K562 (cell line): ENCODE results near the gene CNTRL. TPM values are rescaled to one million over a fixed set of nuclear protein-coding genes. Genes with fewer than 3 reads are reported as not detected.
A peak's percentile ranks its signal among the peaks of the same experiment; 100 is the strongest.

Experiments used
- FOXJ2 ChIP-seq: fragments of 200-800 bp; sonication (Bioruptor generic); IDR thresholded peaks from 2 replicates; pipeline ENCODE4 v1.6.1; 2016; ENCODE audit warnings: missing genetic modification characterization, missing compliant biosample characterization
- HNRNPL ChIP-seq: fragments of 200-400 bp; formaldehyde crosslinking; IDR thresholded peaks from 2 replicates; pipeline ENCODE4 v1.6.1; 2017; ENCODE audit warnings: low read depth, mild to moderate bottlenecking, low read length
- MEIS2 ChIP-seq: fragments of 450-650 bp; IDR thresholded peaks from 2 replicates; pipeline ENCODE4 v1.6.1; 2014; ENCODE audit warnings: mild to moderate bottlenecking; ENCODE audit not compliant: partially characterized antibody
- MIER1 ChIP-seq: fragments of 450-650 bp; IDR thresholded peaks from 2 replicates; pipeline ENCODE4 v1.6.1; 2016; ENCODE audit warnings: antibody characterized with exemption, mild to moderate bottlenecking, low read depth
- MYNN ChIP-seq, 2 experiments: sonication (generic); formaldehyde crosslinking in 1 of 2; IDR thresholded peaks; 2 replicates each; pipeline versions ENCODE4 v1.5.0 to v1.6.1; 2016 to 2020; ENCODE audit warnings: antibody characterized with exemption in 1 of 2, missing genetic modification reagents in 1 of 2
- NRF1 ChIP-seq, 2 experiments: fragments of 450-650 bp; IDR thresholded peaks in 1 of 2; conservative IDR thresholded peaks in 1 of 2; 2 replicates each; pipeline ENCODE4 v1.6.1; 2014; ENCODE audit warnings: mild to moderate bottlenecking in 2 of 2
- SUPT5H ChIP-seq: fragments of 450-650 bp; IDR thresholded peaks from 2 replicates; pipeline ENCODE4 v1.6.1; 2016
- TEAD2 ChIP-seq: fragments of 450-650 bp; IDR thresholded peaks from 2 replicates; pipeline ENCODE4 v1.6.1; 2016; ENCODE audit warnings: missing genetic modification characterization, control low read depth, missing compliant biosample characterization
- YY1 ChIP-seq, 3 experiments: IDR thresholded peaks; 2 replicates each; pipeline ENCODE4 v1.6.1; 2011; ENCODE audit warnings: low read length in 2 of 3, mild to moderate bottlenecking in 2 of 3, moderate library complexity in 2 of 3, borderline replicate concordance in 1 of 3, control low read depth in 1 of 3, low read depth in 1 of 3; ENCODE audit not compliant: insufficient read depth in 3 of 3, insufficient replicate concordance in 2 of 3, control insufficient read depth in 1 of 3, insufficient read length in 1 of 3; ENCODE audit errors: extremely low read depth in 1 of 3
- ZNF165 ChIP-seq: fragments of 250-450 bp; sonication (Bioruptor Pico); IDR thresholded peaks from 2 replicates; pipeline ENCODE4 v1.4.0; 2020; ENCODE audit warnings: borderline replicate concordance
- ZNF717 ChIP-seq: fragments of 250-450 bp; sonication (Bioruptor Pico); IDR thresholded peaks from 2 replicates; pipeline ENCODE4 v1.5.0; 2021
- polyA plus RNA-seq, 8 experiments: library from polyadenylated mRNA; depleted of rRNA in 4 of 8; stranded (reverse) in 5 of 8; unstranded in 3 of 8; fragments of >200 nt; fragmentation: Nextera tagmentation in 2 of 8; fragmentation: Illumina TruSeq in 1 of 8; extraction: Ambion mirVana in 2 of 8; extraction: Trizol in 1 of 8; gene quantifications; 2 replicates each; pipeline versions ENCODE4 v1.2.1 to v1.2.3, GENCODE V29; 2011 to 2014; ENCODE audit warnings: inconsistent platforms in 1 of 8, missing spikeins in 1 of 8
- total RNA-seq, 7 experiments: library from RNA; depleted of rRNA in 6 of 7; stranded (reverse); fragments of >200 nt in 6 of 7; fragmentation: Illumina TruSeq in 2 of 7; extraction: Trizol in 2 of 7; gene quantifications; 2 replicates each; pipeline versions ENCODE4 v1.2.1 to v1.2.3, GENCODE V29; 2011 to 2021; ENCODE audit warnings: low replicate concordance in 1 of 7
- TF ChIP-seq, protein P1 (sequence below): sonication (generic); formaldehyde crosslinking; IDR thresholded peaks from 2 replicates; pipeline ENCODE4 v1.8.0; 2022; ENCODE audit warnings: mild to moderate bottlenecking, missing genetic modification reagents
- TF ChIP-seq, protein P2 (sequence below), 3 experiments: fragments of 200-800 bp in 1 of 3; sonication (Bioruptor generic) in 1 of 3; sonication (generic) in 1 of 3; formaldehyde crosslinking in 1 of 3; IDR thresholded peaks; 2 replicates each; pipeline versions ENCODE4 v1.6.1 to v1.8.0; 2016 to 2022; ENCODE audit warnings: mild to moderate bottlenecking in 2 of 3, missing compliant biosample characterization in 2 of 3, missing genetic modification characterization in 2 of 3, missing genetic modification reagents in 1 of 3
- TF ChIP-seq, protein P3 (sequence below): fragments of 250-450 bp; sonication (Bioruptor Pico); IDR thresholded peaks from 2 replicates; pipeline ENCODE4 v1.5.0; 2020; ENCODE audit warnings: mild to moderate bottlenecking
- TF ChIP-seq, protein P4 (sequence below): sonication (generic); formaldehyde crosslinking; IDR thresholded peaks from 2 replicates; pipeline ENCODE4 v1.8.0; 2023; ENCODE audit warnings: mild to moderate bottlenecking, missing genetic modification reagents
- TF ChIP-seq, protein P5 (sequence below): fragments of 450-650 bp; IDR thresholded peaks from 2 replicates; pipeline ENCODE4 v1.6.1; 2014; ENCODE audit warnings: low read depth, mild to moderate bottlenecking, moderate library complexity, borderline replicate concordance

Gene CNTRL
- total and polyA plus RNA-seq, 9 of the 15 experiments (the other 6 are each of a cell fraction or from before 2014, with no cell fraction given): 9.2 to 28.9 (median 20.5) TPM

DNA sequence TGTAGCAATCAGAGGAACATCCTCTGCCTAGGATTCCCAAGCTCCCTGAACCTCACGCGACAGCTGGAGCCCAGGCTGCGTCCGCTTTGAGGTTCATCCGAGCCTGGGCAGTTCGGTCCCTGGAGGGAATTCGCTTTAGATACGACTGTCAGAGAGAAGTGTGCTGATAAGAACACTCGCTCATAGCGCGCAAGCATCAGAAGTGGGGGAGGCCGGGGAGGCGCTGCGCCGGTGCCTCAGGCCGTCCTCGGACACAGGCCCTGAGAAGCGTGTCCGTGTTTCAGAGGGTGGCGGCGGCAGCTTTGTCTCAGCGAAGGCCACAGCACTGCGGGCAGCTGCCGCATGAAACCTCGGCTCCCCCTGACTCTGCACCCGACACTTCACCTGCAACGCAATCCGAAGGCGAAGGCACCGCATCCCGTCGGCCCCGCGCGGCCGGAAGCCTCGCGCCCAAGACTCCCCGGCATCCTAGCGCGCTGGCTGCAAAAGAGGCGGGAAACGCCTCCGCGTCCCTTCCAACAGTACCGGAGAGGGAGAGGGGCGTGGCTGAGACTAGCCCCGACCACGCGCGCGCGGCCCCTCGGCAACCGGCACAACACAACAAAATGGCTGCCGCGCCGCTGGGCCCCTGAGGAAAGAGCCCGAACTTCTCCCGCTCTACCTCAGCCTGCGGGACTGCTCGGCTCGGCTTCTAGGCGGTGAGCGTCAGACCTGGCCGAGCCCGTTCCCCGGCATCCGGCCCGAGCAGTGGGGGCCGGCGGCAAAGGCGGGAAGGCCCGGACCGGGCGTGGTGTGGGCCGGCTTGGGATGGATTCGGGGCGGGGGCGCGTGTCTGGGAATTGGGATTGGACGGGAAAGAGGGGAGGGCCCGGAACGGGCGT, at the start of gene CNTRL (continued):
- no peak for TF ChIP-seq ZNF717
- TF ChIP-seq, protein P1, sequence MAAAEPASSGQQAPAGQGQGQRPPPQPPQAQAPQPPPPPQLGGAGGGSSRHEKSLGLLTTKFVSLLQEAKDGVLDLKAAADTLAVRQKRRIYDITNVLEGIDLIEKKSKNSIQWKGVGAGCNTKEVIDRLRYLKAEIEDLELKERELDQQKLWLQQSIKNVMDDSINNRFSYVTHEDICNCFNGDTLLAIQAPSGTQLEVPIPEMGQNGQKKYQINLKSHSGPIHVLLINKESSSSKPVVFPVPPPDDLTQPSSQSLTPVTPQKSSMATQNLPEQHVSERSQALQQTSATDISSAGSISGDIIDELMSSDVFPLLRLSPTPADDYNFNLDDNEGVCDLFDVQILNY: peak; percentile 98
- TF ChIP-seq MYNN (IDR thresholded peaks at IDR 0.05): no peak
- no peak for TF ChIP-seq MYNN (CRISPR knock-in tag; IDR thresholded peaks at IDR 0.05)
- TF ChIP-seq MIER1: no peak
- TF ChIP-seq, protein P2, sequence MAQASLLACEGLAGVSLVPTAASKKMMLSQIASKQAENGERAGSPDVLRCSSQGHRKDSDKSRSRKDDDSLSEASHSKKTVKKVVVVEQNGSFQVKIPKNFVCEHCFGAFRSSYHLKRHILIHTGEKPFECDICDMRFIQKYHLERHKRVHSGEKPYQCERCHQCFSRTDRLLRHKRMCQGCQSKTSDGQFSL (CRISPR knock-in tag; IDR thresholded peaks at IDR 0.05): peak; percentile 55; the same call in 1 of the 2 replicates
- TF ChIP-seq, protein P2 (tag; IDR thresholded peaks at IDR 0.05): peak in 1 of 2 experiments; percentile 80; a peak in 2 of 4 replicates
- TF ChIP-seq NRF1 (conservative IDR thresholded peaks at IDR 0.05 in 1 of 2, IDR thresholded peaks at IDR 0.05 in 1 of 2): peak; percentile 80 to 83
- TF ChIP-seq, protein P3, sequence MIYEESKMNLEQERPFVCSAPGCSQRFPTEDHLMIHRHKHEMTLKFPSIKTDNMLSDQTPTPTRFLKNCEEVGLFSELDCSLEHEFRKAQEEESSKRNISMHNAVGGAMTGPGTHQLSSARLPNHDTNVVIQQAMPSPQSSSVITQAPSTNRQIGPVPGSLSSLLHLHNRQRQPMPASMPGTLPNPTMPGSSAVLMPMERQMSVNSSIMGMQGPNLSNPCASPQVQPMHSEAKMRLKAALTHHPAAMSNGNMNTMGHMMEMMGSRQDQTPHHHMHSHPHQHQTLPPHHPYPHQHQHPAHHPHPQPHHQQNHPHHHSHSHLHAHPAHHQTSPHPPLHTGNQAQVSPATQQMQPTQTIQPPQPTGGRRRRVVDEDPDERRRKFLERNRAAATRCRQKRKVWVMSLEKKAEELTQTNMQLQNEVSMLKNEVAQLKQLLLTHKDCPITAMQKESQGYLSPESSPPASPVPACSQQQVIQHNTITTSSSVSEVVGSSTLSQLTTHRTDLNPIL: no peak
- TF ChIP-seq MEIS2: peak; percentile 46
- TF ChIP-seq ZNF165 (CRISPR knock-in tag): no peak
- TF ChIP-seq, protein P4, sequence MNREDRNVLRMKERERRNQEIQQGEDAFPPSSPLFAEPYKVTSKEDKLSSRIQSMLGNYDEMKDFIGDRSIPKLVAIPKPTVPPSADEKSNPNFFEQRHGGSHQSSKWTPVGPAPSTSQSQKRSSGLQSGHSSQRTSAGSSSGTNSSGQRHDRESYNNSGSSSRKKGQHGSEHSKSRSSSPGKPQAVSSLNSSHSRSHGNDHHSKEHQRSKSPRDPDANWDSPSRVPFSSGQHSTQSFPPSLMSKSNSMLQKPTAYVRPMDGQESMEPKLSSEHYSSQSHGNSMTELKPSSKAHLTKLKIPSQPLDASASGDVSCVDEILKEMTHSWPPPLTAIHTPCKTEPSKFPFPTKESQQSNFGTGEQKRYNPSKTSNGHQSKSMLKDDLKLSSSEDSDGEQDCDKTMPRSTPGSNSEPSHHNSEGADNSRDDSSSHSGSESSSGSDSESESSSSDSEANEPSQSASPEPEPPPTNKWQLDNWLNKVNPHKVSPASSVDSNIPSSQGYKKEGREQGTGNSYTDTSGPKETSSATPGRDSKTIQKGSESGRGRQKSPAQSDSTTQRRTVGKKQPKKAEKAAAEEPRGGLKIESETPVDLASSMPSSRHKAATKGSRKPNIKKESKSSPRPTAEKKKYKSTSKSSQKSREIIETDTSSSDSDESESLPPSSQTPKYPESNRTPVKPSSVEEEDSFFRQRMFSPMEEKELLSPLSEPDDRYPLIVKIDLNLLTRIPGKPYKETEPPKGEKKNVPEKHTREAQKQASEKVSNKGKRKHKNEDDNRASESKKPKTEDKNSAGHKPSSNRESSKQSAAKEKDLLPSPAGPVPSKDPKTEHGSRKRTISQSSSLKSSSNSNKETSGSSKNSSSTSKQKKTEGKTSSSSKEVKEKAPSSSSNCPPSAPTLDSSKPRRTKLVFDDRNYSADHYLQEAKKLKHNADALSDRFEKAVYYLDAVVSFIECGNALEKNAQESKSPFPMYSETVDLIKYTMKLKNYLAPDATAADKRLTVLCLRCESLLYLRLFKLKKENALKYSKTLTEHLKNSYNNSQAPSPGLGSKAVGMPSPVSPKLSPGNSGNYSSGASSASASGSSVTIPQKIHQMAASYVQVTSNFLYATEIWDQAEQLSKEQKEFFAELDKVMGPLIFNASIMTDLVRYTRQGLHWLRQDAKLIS: peak; percentile 99
- TF ChIP-seq, protein P5, sequence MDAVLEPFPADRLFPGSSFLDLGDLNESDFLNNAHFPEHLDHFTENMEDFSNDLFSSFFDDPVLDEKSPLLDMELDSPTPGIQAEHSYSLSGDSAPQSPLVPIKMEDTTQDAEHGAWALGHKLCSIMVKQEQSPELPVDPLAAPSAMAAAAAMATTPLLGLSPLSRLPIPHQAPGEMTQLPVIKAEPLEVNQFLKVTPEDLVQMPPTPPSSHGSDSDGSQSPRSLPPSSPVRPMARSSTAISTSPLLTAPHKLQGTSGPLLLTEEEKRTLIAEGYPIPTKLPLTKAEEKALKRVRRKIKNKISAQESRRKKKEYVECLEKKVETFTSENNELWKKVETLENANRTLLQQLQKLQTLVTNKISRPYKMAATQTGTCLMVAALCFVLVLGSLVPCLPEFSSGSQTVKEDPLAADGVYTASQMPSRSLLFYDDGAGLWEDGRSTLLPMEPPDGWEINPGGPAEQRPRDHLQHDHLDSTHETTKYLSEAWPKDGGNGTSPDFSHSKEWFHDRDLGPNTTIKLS: peak; percentile 92
- TF ChIP-seq SUPT5H: peak; percentile 86
- peak; percentile 88 to 96 (median 95) for TF ChIP-seq YY1 (IDR thresholded peaks at IDR 0.05; ENCODE audit: borderline replicate concordance in 1 of 3, control insufficient read depth in 1 of 3, extremely low read depth in 1 of 3, insufficient read depth in 3 of 3, insufficient read length in 1 of 3, insufficient replicate concordance in 2 of 3, low read depth in 1 of 3, low read length in 2 of 3)
- 0 out of 2 replicates have a peak, but pooled peaks have one; percentile 54 for TF ChIP-seq HNRNPL
- TF ChIP-seq FOXJ2 (tag): peak; percentile 61; the same call in 1 of the 2 replicates
- no peak for TF ChIP-seq TEAD2 (tag)
